GM21576 (cell line): Measurements from ENCODE around the gene IGSF8.
"Not testable (repeated sequence)": the region's sequence is repeated elsewhere in the genome, so short reads cannot be mapped to it uniquely, and the experiment has no call there.

Experiments used
- ATAC-seq: cut with Tn5 transposase; IDR thresholded peaks from one replicate; pipeline ENCODE4 v1.9.1; 2021; ENCODE audit warnings: mild to moderate bottlenecking, moderate library complexity; ENCODE audit not compliant: unreplicated experiment

The IGSF8 gene

GRCh38 chr1:160127381-160127780, 29.0 kb upstream of the IGSF8 start:
- ATAC-seq, result no peak

GRCh38 chr1:160126342-160126741, 27.9 kb upstream of the IGSF8 start:
- not testable (repeated sequence) for ATAC-seq

GRCh38 chr1:160125746-160126145, 27.3 kb upstream of the IGSF8 start:
- no peak for ATAC-seq

- ATAC-seq, result no peak
These were observed 26.5 kb upstream of the IGSF8 start for GRCh38 chr1:160124705-160125478.

GRCh38 chr1:160123726-160124125, 25.3 kb upstream of the IGSF8 start:
- ATAC-seq, result no peak

- ATAC-seq, result no peak
These were observed 24.6 kb upstream of the IGSF8 start for GRCh38 chr1:160122978-160123495.

GRCh38 chr1:160121388-160121787, 23.0 kb upstream of the IGSF8 start:
- no peak for ATAC-seq

GRCh38 chr1:160120797-160121196, 22.4 kb upstream of the IGSF8 start:
- ATAC-seq, result no peak

GRCh38 chr1:160118928-160119327, 20.5 kb upstream of the IGSF8 start:
- ATAC-seq, result no peak

GRCh38 chr1:160117709-160118183, 19.3 kb upstream of the IGSF8 start:
- no peak for ATAC-seq

GRCh38 chr1:160117300-160117699, 18.9 kb upstream of the IGSF8 start:
- no peak for ATAC-seq

GRCh38 chr1:160116283-160117147, 18.1 kb upstream of the IGSF8 start:
- ATAC-seq, result no peak

GRCh38 chr1:160115545-160116282, 17.3 kb upstream of the IGSF8 start, which contains the start of gene ATP1A2:
Gene ATP1A2 (plus strand): TSS chr1:160115759. CDS start chr1:160115862, 103 bp downstream.
- no peak for ATAC-seq

GRCh38 chr1:160114085-160114484, 15.7 kb upstream of the IGSF8 start:
- no peak for ATAC-seq

- no peak for ATAC-seq
These were observed 15.0 kb upstream of the IGSF8 start for GRCh38 chr1:160113407-160113806.

GRCh38 chr1:160112357-160112756, 13.9 kb upstream of the IGSF8 start:
- no peak for ATAC-seq

- not testable (repeated sequence) for ATAC-seq
These were observed 13.0 kb upstream of the IGSF8 start for GRCh38 chr1:160111462-160111861.

- no peak for ATAC-seq
These were observed 11.3 kb upstream of the IGSF8 start for GRCh38 chr1:160109686-160110085.

GRCh38 chr1:160108888-160109662, 10.7 kb upstream of the IGSF8 start:
- ATAC-seq, result no peak

- ATAC-seq, result no peak
These were observed 9.1 kb upstream of the IGSF8 start for GRCh38 chr1:160107512-160107911.
